PC-3 (cell line): ENCODE measurements around the gene ANKRD52. TPM values are rescaled to one million over a fixed set of nuclear protein-coding genes. Genes with fewer than 3 reads are reported as not detected.

Experiments
- ATAC-seq: fragments of 200-7000 bp; cut with Tn5 transposase; 2 replicates; pipeline ENCODE4 v1.9.1; 2020; ENCODE audit warnings: mild to moderate bottlenecking, moderate library complexity
- BruUV-seq: library from RNA; stranded (reverse); fragments of 400-500 nt; replicated peaks from 2 replicates; lab custom pipeline; 2021; lab: Mats Ljungman, UMichigan
- CTCF ChIA-PET: fragments of 300-600 bp; sonication (Branson Sonifier 250); formaldehyde crosslinking; loops from one replicate; lab custom pipeline; 2022; ENCODE audit warnings: antibody characterized with exemption; lab: Charles Lee
- POLR2A ChIA-PET: fragments of 300-600 bp; sonication (Branson Sonifier 250); formaldehyde crosslinking; loops from one replicate; lab custom pipeline; 2022; ENCODE audit warnings: antibody characterized with exemption; ENCODE audit not compliant: unreplicated experiment; lab: Charles Lee
- DNase-seq: peaks from one replicate; pipeline ENCODE4 v3.0.0-alpha.2; 2015
- H2AFZ ChIP-seq: fragments of 300-600 bp; sonication (generic); 2 replicates; pipeline ENCODE4 v1.6.0; 2016; ENCODE audit warnings: antibody characterized with exemption, low read length
- H3F3A ChIP-seq: fragments of 300-600 bp; sonication (generic); one replicate; pipeline ENCODE4 v1.6.0; 2017; ENCODE audit warnings: antibody characterized with exemption, low read length, control low read depth, mild to moderate bottlenecking; ENCODE audit not compliant: unreplicated experiment
- H3K27ac ChIP-seq: fragments of 300-600 bp; sonication (generic); 2 replicates; pipeline ENCODE4 v1.5.1; 2016; ENCODE audit warnings: mild to moderate bottlenecking, low read length
- H3K27me3 ChIP-seq: fragments of 300-600 bp; sonication (generic); 2 replicates; pipeline ENCODE4 v1.6.1; 2016; ENCODE audit warnings: low read length, mixed read lengths
- H3K36me3 ChIP-seq: fragments of 300-600 bp; sonication (generic); 2 replicates; pipeline ENCODE4 v1.6.1; 2016; ENCODE audit warnings: low read depth, mixed run types, low read length, mixed read lengths
- H3K4me1 ChIP-seq: fragments of 300-600 bp; sonication (generic); 2 replicates; pipeline ENCODE4 v1.5.1; 2016; ENCODE audit warnings: low read length; ENCODE audit not compliant: insufficient read depth
- H3K4me2 ChIP-seq: fragments of 300-600 bp; sonication (generic); 2 replicates; pipeline ENCODE4 v1.6.0; 2016; ENCODE audit warnings: low read length
- H3K4me3 ChIP-seq: fragments of 300-600 bp; sonication (generic); 2 replicates; pipeline ENCODE4 v1.5.1; 2016; ENCODE audit warnings: mild to moderate bottlenecking, low read length, mixed read lengths
- H3K79me2 ChIP-seq: fragments of 300-600 bp; sonication (generic); 2 replicates; pipeline ENCODE4 v1.6.1; 2017; ENCODE audit warnings: low read length, mixed read lengths
- H3K9ac ChIP-seq: fragments of 300-600 bp; sonication (generic); 2 replicates; pipeline ENCODE4 v1.6.0; 2016; ENCODE audit warnings: mild to moderate bottlenecking, low read length
- H3K9me2 ChIP-seq: fragments of 300-600 bp; sonication (generic); replicated peaks from 2 replicates; pipeline ENCODE4 v1.6.1; 2016; ENCODE audit warnings: mixed run types, low read length, mixed read lengths
- H3K9me3 ChIP-seq: fragments of 300-600 bp; sonication (generic); 2 replicates; pipeline ENCODE4 v1.6.1; 2016; ENCODE audit warnings: low read length, mixed read lengths
- H4K20me1 ChIP-seq: fragments of 300-600 bp; sonication (generic); 2 replicates; pipeline ENCODE4 v1.6.1; 2016; ENCODE audit warnings: low read length, mixed read lengths
- EZH2 ChIP-seq: fragments of 300-600 bp; sonication (generic); IDR thresholded peaks from one replicate; pipeline ENCODE4 v1.6.1; 2017; ENCODE audit warnings: antibody characterized with exemption, mild to moderate bottlenecking, low read length; ENCODE audit not compliant: unreplicated experiment
- EZH2phosphoT487 ChIP-seq: fragments of 300-600 bp; sonication (generic); IDR thresholded peaks from 2 replicates; pipeline ENCODE4 v1.6.1; 2018; ENCODE audit warnings: mild to moderate bottlenecking, antibody characterized with exemption, low read length, borderline replicate concordance
- intact Hi-C: fragments of 100-400 bp; cut with micrococcal nuclease; formaldehyde crosslinking; loops from 2 replicates; pipeline ENCODE4 v1.9.0; 2023
- total RNA-seq: library from RNA; depleted of rRNA; stranded (reverse); fragments of >200 nt; gene quantifications from 2 replicates; pipeline ENCODE4 v1.2.3, GENCODE V29; 2014
- TF ChIP-seq, protein P1 (sequence below): fragments of 300-600 bp; sonication (generic); conservative IDR thresholded peaks from 2 replicates; pipeline ENCODE4 v1.5.1; 2017; ENCODE audit warnings: antibody characterized with exemption, low read depth, mild to moderate bottlenecking, low read length

The ANKRD52 gene
- total RNA-seq, 1 experiment from 2014 or later: 19.1 TPM

DNA sequence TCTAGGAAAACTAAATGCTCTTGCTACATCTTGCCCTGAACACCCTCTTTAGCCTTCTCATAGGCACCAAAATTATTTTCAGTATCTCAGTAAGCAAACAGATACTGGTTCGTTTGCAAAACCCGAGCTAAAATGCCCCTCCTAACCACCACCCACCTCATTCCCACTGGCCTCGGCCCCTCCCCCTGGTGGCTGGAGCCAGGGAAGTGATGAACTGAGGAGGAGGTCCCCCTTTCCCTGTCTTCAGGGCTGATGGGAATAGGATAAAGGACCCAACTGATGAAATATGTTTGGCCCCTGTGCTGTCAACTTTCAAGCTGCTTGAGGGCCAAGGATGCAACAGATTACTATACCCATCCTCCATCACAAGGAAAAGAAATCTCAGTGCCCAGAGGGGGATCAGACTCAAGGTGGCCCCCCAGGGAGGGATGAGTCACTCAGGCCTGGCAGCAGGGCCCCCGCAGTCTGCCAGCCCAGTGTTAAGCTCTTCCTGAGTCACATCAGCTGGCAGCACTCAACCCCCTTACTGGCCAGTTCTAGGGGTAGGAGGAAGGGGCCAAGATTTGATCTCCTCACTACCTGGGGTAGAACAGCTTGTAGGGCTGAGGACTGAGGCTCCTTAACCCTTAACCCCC, 1.7 kb downstream of the ANKRD52 start:
- no peaks in the 10 kb centered on the region for H3K9me2 ChIP-seq
- intact Hi-C loops: no loop called here
- peaks cover 42% of the 10 kb centered on the region for H3K36me3 ChIP-seq
- H2AFZ ChIP-seq: no peak overlapping the region
- no peaks in the 10 kb centered on the region for H3K9me3 ChIP-seq
- peaks cover 12% of the 10 kb centered on the region; the same call in 1 of the 2 replicates for H4K20me1 ChIP-seq
- peak overlapping the region; percentile 83; the same call in 1 of the 2 replicates for H3K9ac ChIP-seq
- H3K4me3 ChIP-seq: peak overlapping the region; percentile 77
- peaks cover 24% of the 10 kb centered on the region for H3K4me1 ChIP-seq
- DNase-seq: peak; percentile 30
- ChIA-PET POLR2A (no interaction called here), CTCF (interaction anchor here (0.9 kb wide), 1 partner anchor 23 kb away, joined by 3 read pairs; no protein-coding TSS in a partner anchor)
- H3K79me2 ChIP-seq: peaks cover 31% of the 10 kb centered on the region
- peak overlapping the region; percentile 90 for H3K4me2 ChIP-seq
- H3K27me3 ChIP-seq: no peaks in the 10 kb centered on the region
- BruUV-seq: no TSS peak
- no peak overlapping the region for H3K27ac ChIP-seq
- ATAC-seq: no peak
- no peaks in the 10 kb centered on the region for H3F3A ChIP-seq
- TF ChIP-seq EZH2phosphoT487 (no peak), EZH2 (no peak)
- TF ChIP-seq, protein P1, sequence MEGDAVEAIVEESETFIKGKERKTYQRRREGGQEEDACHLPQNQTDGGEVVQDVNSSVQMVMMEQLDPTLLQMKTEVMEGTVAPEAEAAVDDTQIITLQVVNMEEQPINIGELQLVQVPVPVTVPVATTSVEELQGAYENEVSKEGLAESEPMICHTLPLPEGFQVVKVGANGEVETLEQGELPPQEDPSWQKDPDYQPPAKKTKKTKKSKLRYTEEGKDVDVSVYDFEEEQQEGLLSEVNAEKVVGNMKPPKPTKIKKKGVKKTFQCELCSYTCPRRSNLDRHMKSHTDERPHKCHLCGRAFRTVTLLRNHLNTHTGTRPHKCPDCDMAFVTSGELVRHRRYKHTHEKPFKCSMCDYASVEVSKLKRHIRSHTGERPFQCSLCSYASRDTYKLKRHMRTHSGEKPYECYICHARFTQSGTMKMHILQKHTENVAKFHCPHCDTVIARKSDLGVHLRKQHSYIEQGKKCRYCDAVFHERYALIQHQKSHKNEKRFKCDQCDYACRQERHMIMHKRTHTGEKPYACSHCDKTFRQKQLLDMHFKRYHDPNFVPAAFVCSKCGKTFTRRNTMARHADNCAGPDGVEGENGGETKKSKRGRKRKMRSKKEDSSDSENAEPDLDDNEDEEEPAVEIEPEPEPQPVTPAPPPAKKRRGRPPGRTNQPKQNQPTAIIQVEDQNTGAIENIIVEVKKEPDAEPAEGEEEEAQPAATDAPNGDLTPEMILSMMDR: no peak

DNA sequence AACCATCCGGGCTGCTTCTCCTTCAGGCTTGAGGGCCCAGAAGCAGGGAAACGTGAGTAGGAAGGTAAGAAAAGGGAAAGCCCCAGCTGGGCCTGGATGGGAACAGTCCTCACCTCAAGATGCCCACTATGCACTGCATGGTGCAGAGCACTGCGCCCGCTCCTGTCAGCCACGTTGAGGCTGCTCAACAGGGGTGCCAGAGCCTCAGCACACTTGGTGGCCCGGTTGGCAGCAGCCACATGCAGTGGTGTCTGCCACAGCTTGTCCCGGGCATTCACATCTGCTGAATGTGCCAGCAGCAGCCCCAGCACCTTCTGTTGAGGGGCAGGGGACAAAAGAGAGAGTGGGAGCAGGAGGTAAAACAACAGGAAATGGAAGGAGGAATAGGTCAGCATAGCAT, 2.5 kb downstream of the ANKRD52 start:
- CTCF ChIA-PET: no interaction called here

More for the DNA sequence above, 2.5 kb downstream of the ANKRD52 start:
- Histone ChIP-seq H3F3A (no peaks in the 10 kb centered on the region), H3K4me2 (no peak overlapping the region), H3K9me2 (no peaks in the 10 kb centered on the region), H3K9me3 (no peaks in the 10 kb centered on the region), H3K4me1 (peaks cover 20% of the 10 kb centered on the region), H4K20me1 (peaks cover 12% of the 10 kb centered on the region; the same call in 1 of the 2 replicates), H3K79me2 (peaks cover 31% of the 10 kb centered on the region), H3K4me3 (no peak overlapping the region), H3K36me3 (peaks cover 43% of the 10 kb centered on the region), H3K27ac (no peak overlapping the region), H2AFZ (no peak overlapping the region), H3K9ac (no peak overlapping the region), H3K27me3 (no peaks in the 10 kb centered on the region)
- intact Hi-C loops: no loop called here
- POLR2A ChIA-PET: no interaction called here
- DNase-seq (no peak), ATAC-seq (no peak)
- TF ChIP-seq EZH2phosphoT487: no peak
- no peak for TF ChIP-seq EZH2
- TF ChIP-seq, protein P1: no peak
- BruUV-seq: no TSS peak
